PC-9 (cell line): ENCODE data around the gene SPPL2B.

Experiments used
- CTCF ChIP-seq: fragments of 200-600 bp; sonication (generic); conservative IDR thresholded peaks from 2 replicates; pipeline ENCODE4 v1.6.1; 2017; ENCODE audit warnings: mixed run types, antibody characterized with exemption, mild to moderate bottlenecking, moderate library complexity
- EZH2 ChIP-seq: fragments of 200-600 bp; sonication (generic); IDR thresholded peaks from 2 replicates; pipeline ENCODE4 v1.8.0; 2017; ENCODE audit warnings: antibody characterized with exemption, low read depth

- TF ChIP-seq CTCF (no peak), EZH2 (no peak)
Measured at GRCh38 chr19:2398735-2399305, 70.3 kb downstream of the SPPL2B start.
